Lower lobe of right lung (tissue), 2 donors: Measurements from ENCODE around the gene CADPS2. TPM values are rescaled to one million over a fixed set of nuclear protein-coding genes. Genes with fewer than 3 reads are reported as not detected.

Experiments
- ATAC-seq, 2 donors: fragments of 200-7000 bp; cut with Tn5 transposase; one replicate each; pipeline ENCODE4 v1.9.1; 2020 to 2022; ENCODE audit warnings: mild to moderate bottlenecking in 2 of 2, moderate library complexity in 2 of 2
- DNase-seq: peaks from one replicate; pipeline ENCODE4 v3.0.0-alpha.2; 2020
- H3K27ac ChIP-seq: fragments of 200-600 bp; one replicate; pipeline ENCODE4 v1.8.0; 2022
- H3K27me3 ChIP-seq: fragments of 200-600 bp; one replicate; pipeline ENCODE4 v1.8.0; 2022; ENCODE audit warnings: low read depth
- H3K36me3 ChIP-seq: fragments of 200-600 bp; one replicate; pipeline ENCODE4 v1.8.0; 2022; ENCODE audit warnings: mild to moderate bottlenecking
- H3K4me1 ChIP-seq: fragments of 200-600 bp; one replicate; pipeline ENCODE4 v1.8.0; 2022
- H3K4me3 ChIP-seq: fragments of 200-600 bp; one replicate; pipeline ENCODE4 v1.8.0; 2022; ENCODE audit warnings: mild to moderate bottlenecking
- H3K9me3 ChIP-seq: fragments of 200-600 bp; one replicate; pipeline ENCODE4 v1.8.0; 2022
- intact Hi-C: fragments of 100-400 bp; cut with DNase I; formaldehyde crosslinking; loops from one replicate; pipeline ENCODE4 v1.11.0; 2022
- total RNA-seq: library from RNA; stranded (reverse); fragmentation: NEBNext Ultra II Directional; extraction: Animal tissue kit (Norgen Biotek cat#: 25700); gene quantifications from one replicate; pipeline ENCODE4 v1.2.1, GENCODE V29; 2021
- TF ChIP-seq, protein P1 (sequence below): fragments of 200-600 bp; IDR thresholded peaks from one replicate; pipeline ENCODE4 v1.8.0; 2022; ENCODE audit warnings: antibody characterized with exemption, mild to moderate bottlenecking
- donor health status: DM: no; HTN: yes; CAD: no; lungs with severe emphysema.

CADPS2 gene
- total RNA-seq, 1 donor from 2014 or later: 41.1 TPM

DNA sequence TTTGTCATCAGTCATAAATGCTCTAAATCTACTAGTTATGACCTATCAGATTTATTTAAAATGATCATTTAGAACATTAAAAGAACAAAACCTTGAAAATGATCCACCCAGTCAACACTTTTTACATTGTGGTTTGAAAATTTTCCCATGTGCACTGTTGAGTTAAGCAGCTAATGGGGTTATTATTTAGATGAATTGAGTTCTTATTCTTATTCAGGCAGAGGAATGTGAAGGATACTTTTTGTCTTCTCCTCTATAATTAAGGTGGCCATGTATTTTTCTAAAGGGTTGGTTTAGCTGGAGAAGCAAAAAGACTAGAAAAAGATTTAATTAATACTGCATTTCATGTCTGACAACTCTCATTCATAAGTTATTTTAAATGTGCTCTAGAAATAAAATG, 506.8 kb downstream of the CADPS2 start:
- H3K9me3 ChIP-seq: no peaks in the 10 kb centered on the region
- H3K36me3 ChIP-seq: no peaks in the 10 kb centered on the region
- no peaks in the 10 kb centered on the region for H3K27me3 ChIP-seq
- ATAC-seq: no peak
- no peak overlapping the region for H3K27ac ChIP-seq
- H3K4me3 ChIP-seq: no peak overlapping the region
- TF ChIP-seq, protein P1, sequence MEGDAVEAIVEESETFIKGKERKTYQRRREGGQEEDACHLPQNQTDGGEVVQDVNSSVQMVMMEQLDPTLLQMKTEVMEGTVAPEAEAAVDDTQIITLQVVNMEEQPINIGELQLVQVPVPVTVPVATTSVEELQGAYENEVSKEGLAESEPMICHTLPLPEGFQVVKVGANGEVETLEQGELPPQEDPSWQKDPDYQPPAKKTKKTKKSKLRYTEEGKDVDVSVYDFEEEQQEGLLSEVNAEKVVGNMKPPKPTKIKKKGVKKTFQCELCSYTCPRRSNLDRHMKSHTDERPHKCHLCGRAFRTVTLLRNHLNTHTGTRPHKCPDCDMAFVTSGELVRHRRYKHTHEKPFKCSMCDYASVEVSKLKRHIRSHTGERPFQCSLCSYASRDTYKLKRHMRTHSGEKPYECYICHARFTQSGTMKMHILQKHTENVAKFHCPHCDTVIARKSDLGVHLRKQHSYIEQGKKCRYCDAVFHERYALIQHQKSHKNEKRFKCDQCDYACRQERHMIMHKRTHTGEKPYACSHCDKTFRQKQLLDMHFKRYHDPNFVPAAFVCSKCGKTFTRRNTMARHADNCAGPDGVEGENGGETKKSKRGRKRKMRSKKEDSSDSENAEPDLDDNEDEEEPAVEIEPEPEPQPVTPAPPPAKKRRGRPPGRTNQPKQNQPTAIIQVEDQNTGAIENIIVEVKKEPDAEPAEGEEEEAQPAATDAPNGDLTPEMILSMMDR: no peak
- intact Hi-C loops: no loop called here
- no peaks in the 10 kb centered on the region for H3K4me1 ChIP-seq
- no peak for DNase-seq

DNA sequence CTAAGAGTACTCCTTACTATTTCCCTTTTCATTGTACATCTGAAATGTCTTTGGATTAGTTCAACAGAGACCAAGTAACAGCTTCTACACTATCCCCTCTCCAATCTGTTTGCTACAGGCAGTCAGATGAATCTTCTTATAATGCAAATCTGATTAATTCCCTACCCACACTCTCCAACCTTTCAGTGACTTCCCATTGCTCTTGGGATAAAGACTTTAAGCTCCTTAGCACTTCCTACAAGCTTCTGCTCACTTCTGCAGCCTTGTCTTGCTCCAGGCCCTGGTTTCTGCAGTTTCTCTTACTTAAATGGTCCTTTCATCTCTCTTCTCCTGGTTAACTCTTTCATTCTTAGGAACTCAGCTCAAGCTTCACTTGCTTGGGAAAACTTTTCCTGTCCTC, 516.5 kb downstream of the CADPS2 start:
- ATAC-seq: no peak
- H3K4me3 ChIP-seq: no peak overlapping the region
- H3K4me1 ChIP-seq: no peaks in the 10 kb centered on the region
- no peaks in the 10 kb centered on the region for H3K27me3 ChIP-seq
- TF ChIP-seq, protein P1: no peak
- intact Hi-C loops: no loop called here
- no peaks in the 10 kb centered on the region for H3K36me3 ChIP-seq
- no peaks in the 10 kb centered on the region for H3K9me3 ChIP-seq
- no peak for DNase-seq
- H3K27ac ChIP-seq: no peak overlapping the region

DNA sequence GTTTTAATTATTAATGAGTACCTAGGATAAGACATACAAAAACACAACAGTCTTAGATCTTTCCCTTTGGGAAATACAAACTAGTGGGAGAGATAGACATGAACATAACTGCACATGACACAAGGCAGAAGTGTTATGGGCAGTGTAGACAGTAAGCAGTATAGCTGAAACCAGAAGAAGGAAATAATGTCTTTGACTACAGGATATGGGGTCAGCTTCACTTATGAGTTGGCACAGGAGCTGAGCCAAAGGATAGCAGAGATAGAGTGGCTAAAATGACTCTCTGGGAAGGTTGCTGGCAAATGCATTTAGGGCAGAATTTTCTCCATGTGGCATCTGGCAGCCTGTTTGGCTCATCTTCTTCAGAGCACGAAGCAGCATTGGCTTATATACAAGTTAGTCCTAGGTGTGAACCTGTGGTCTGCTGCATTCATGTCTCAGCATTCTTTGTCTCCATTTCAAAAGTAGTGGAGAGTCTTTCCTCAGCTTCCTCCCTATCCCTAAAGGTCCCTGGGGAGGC, 521.4 kb downstream of the CADPS2 start:
- H3K36me3 ChIP-seq: no peaks in the 10 kb centered on the region
- H3K27me3 ChIP-seq: no peaks in the 10 kb centered on the region
- ATAC-seq (no peak), DNase-seq (no peak)
- no peaks in the 10 kb centered on the region for H3K4me1 ChIP-seq
- intact Hi-C loops: no loop called here
- H3K4me3 ChIP-seq: no peak overlapping the region
- H3K27ac ChIP-seq: no peak overlapping the region
- TF ChIP-seq, protein P1: no peak
- no peaks in the 10 kb centered on the region for H3K9me3 ChIP-seq

DNA sequence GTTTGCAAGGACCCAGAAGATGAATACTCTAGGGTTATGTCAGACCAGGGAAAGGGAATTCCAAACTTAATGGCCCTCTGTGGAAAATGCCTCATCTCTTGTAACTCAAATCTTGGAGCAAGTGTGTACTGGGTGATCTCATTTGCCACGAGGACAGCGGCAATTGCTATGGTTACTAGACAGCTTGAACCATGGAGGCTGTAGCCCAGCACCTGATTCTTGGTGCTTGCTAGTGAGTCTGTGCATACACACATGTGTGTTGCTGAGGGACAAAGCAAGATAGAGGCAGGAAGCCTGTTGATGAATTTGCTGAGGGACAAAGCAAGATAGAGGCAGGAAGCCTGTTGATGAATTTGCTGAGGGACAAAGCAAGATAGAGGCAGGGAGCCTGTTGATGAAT, 523.1 kb downstream of the CADPS2 start:
- intact Hi-C loops: no loop called here
- ATAC-seq (no peak), DNase-seq (no peak)
- H3K27ac ChIP-seq: no peak overlapping the region
- no peak overlapping the region for H3K4me3 ChIP-seq
- no peaks in the 10 kb centered on the region for H3K9me3 ChIP-seq
- TF ChIP-seq, protein P1: no peak
- no peaks in the 10 kb centered on the region for H3K27me3 ChIP-seq
- H3K4me1 ChIP-seq: no peaks in the 10 kb centered on the region
- no peaks in the 10 kb centered on the region for H3K36me3 ChIP-seq

DNA sequence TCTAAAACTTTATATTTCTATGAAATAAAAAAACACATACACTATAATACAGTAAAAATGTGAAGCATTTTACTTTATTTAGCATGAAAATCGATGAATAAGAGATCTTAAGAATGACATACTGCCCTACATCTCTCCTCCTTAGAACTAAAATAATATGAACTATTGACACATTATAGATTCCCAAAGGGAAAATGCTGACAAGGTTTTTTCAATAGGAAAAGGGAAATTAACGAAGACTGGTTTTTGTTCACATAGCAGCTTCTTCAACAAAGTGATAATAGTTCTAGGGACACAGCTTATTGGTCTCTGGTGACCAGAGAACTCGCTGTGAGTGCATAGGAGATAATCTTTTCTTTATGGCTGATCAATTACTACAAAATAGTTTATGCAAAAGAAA, 523.8 kb downstream of the CADPS2 start:
- Histone ChIP-seq H3K4me1 (no peaks in the 10 kb centered on the region), H3K4me3 (no peak overlapping the region), H3K27ac (no peak overlapping the region), H3K27me3 (no peaks in the 10 kb centered on the region), H3K36me3 (no peaks in the 10 kb centered on the region), H3K9me3 (no peaks in the 10 kb centered on the region)
- intact Hi-C loops: no loop called here
- DNase-seq (no peak), ATAC-seq (no peak)
- TF ChIP-seq, protein P1: no peak

DNA sequence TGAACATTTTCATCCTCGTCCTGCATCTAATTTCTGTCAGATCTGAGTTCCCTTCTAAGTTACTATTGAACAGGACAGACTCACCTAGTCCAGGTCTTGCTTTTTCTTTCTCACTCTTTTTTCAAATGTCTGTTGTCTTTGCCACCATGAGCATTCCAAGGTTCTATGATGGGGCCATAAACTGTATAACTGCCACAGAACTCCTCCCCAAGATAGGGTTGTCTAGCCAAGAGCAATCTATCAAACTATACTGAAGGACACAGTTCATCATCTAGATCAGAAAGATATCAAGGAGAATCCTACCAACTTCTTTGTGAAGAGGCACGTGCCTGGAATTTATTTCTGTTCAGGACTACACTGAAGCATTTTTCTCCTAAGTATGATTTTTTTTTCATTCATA, 531.6 kb downstream of the CADPS2 start:
- intact Hi-C loops: no loop called here
- TF ChIP-seq, protein P1: no peak
- no peaks in the 10 kb centered on the region for H3K9me3 ChIP-seq
- ATAC-seq (no peak), DNase-seq (no peak)
- no peaks in the 10 kb centered on the region for H3K36me3 ChIP-seq
- no peak overlapping the region for H3K27ac ChIP-seq
- H3K4me1 ChIP-seq: no peaks in the 10 kb centered on the region
- no peak overlapping the region for H3K4me3 ChIP-seq
- no peaks in the 10 kb centered on the region for H3K27me3 ChIP-seq
